GM19035 (cell line): ENCODE results near the gene ARSI.

Source experiments
- ATAC-seq: cut with Tn5 transposase; IDR thresholded peaks from one replicate; pipeline ENCODE4 v1.9.1; 2021; ENCODE audit not compliant: unreplicated experiment

Gene ARSI

GRCh38 chr5:150295172-150295634 is 7.5 kb downstream of the ARSI start:
- ATAC-seq: no peak

- ATAC-seq: no peak
These were observed 8.1 kb downstream of the ARSI start for GRCh38 chr5:150294551-150295071.

GRCh38 chr5:150293091-150293941 is 9.4 kb downstream of the ARSI start:
- no peak for ATAC-seq

- no peak for ATAC-seq
These were observed 11.0 kb downstream of the ARSI start for GRCh38 chr5:150291388-150292385.

GRCh38 chr5:150289551-150290390 is 12.9 kb downstream of the ARSI start, which contains the start of gene CAMK2A:
TSS of gene CAMK2A (minus strand) at chr5:150289773. CDS start at chr5:150289625, 148 bp downstream.
- ATAC-seq: no peak

GRCh38 chr5:150288791-150289190 is 13.9 kb downstream of the ARSI start:
- ATAC-seq: no peak

- no peak for ATAC-seq
These were observed 14.3 kb downstream of the ARSI start for GRCh38 chr5:150288361-150288760.

- ATAC-seq: no peak
These were observed 15.9 kb downstream of the ARSI start for GRCh38 chr5:150286820-150287219.

- ATAC-seq: no peak
These were observed 17.6 kb downstream of the ARSI start for GRCh38 chr5:150285114-150285513.

- no peak for ATAC-seq
These were observed 18.4 kb downstream of the ARSI start for GRCh38 chr5:150284311-150284710.

- ATAC-seq: no peak
These were observed 18.8 kb downstream of the ARSI start for GRCh38 chr5:150283904-150284303.

GRCh38 chr5:150281987-150282386 is 20.7 kb downstream of the ARSI start:
- no peak for ATAC-seq

GRCh38 chr5:150279330-150280020 is 23.2 kb downstream of the ARSI start:
- ATAC-seq: no peak

GRCh38 chr5:150278916-150279315 is 23.8 kb downstream of the ARSI start:
- ATAC-seq: no peak

- ATAC-seq: no peak
These were observed 24.5 kb downstream of the ARSI start for GRCh38 chr5:150278046-150278730.

- no peak for ATAC-seq
These were observed 25.7 kb downstream of the ARSI start for GRCh38 chr5:150277043-150277442.

- no peak for ATAC-seq
These were observed 27.9 kb downstream of the ARSI start for GRCh38 chr5:150274811-150275210.

- no peak for ATAC-seq
These were observed 30.2 kb downstream of the ARSI start for GRCh38 chr5:150272531-150272930.

GRCh38 chr5:150271923-150272322 is 30.8 kb downstream of the ARSI start:
- no peak for ATAC-seq
